Measurements from ENCODE around the gene EMD.

The EMD gene

GRCh38 chrX:154355776-154356140 lies 23.3 kb upstream of the EMD start:
- no peak for DNase-seq

GRCh38 chrX:154356596-154356995 lies 22.5 kb upstream of the EMD start:
- no peak for DNase-seq

GRCh38 chrX:154357205-154357604 lies 21.9 kb upstream of the EMD start:
- no peak for DNase-seq

- DNase-seq: no peak
These were observed 21.1 kb upstream of the EMD start for GRCh38 chrX:154358011-154358410.

- DNase-seq: no peak
These were observed 20.3 kb upstream of the EMD start for GRCh38 chrX:154358829-154359228.

- no peak for DNase-seq
These were observed 19.5 kb upstream of the EMD start for GRCh38 chrX:154359362-154360154.

- DNase-seq: no peak
These were observed 18.9 kb upstream of the EMD start for GRCh38 chrX:154360155-154360713.

- DNase-seq: no peak
These were observed 16.9 kb upstream of the EMD start for GRCh38 chrX:154362085-154362742.

GRCh38 chrX:154363706-154364439 lies 15.2 kb upstream of the EMD start:
- no peak for DNase-seq

- DNase-seq: no peak
These were observed 14.0 kb upstream of the EMD start for GRCh38 chrX:154365052-154365600.

GRCh38 chrX:154365997-154366665 lies 13.0 kb upstream of the EMD start:
- no peak for DNase-seq

GRCh38 chrX:154366666-154367055 lies 12.4 kb upstream of the EMD start:
- no peak for DNase-seq

GRCh38 chrX:154367474-154368308 lies 11.4 kb upstream of the EMD start:
- DNase-seq: no peak

- DNase-seq: peak; percentile 95 to 96
These were observed 10.3 kb upstream of the EMD start for GRCh38 chrX:154368630-154369448.

- peak; percentile 51 to 69 for DNase-seq
These were observed 9.4 kb upstream of the EMD start for GRCh38 chrX:154369449-154370299.

- no peak for DNase-seq
These were observed 8.6 kb upstream of the EMD start for GRCh38 chrX:154370300-154371016.

GRCh38 chrX:154371017-154371788 lies 7.9 kb upstream of the EMD start:
- DNase-seq: peak; percentile 89

GRCh38 chrX:154371789-154372300 lies 7.2 kb upstream of the EMD start:
- no peak for DNase-seq

All from inflammatory macrophage treated with lipopolysaccharide for 1 hour (primary cell).